GM12874 (cell line): ENCODE measurements around the gene ANGPT4.

Source experiments
- CTCF ChIP-seq: IDR thresholded peaks from 2 replicates; pipeline ENCODE4 v1.5.1; 2011; ENCODE audit warnings: low read depth, mild to moderate bottlenecking, control low read depth, low read length, moderate library complexity; ENCODE audit not compliant: insufficient read depth

The ANGPT4 gene

GRCh38 chr20:957544-957943 lies 41.4 kb upstream of the ANGPT4 start:
- no peak for TF ChIP-seq CTCF

- peak; percentile 94 for TF ChIP-seq CTCF
Observed at GRCh38 chr20:956330-956951, 40.3 kb upstream of the ANGPT4 start.

GRCh38 chr20:955656-956055 lies 39.5 kb upstream of the ANGPT4 start:
- no peak for TF ChIP-seq CTCF

GRCh38 chr20:955111-955510 lies 39.0 kb upstream of the ANGPT4 start:
- no peak for TF ChIP-seq CTCF

GRCh38 chr20:953742-954141 lies 37.6 kb upstream of the ANGPT4 start:
- TF ChIP-seq CTCF: no peak

GRCh38 chr20:952196-952795 lies 36.2 kb upstream of the ANGPT4 start:
- no peak for TF ChIP-seq CTCF

GRCh38 chr20:951384-952169 lies 35.4 kb upstream of the ANGPT4 start:
- TF ChIP-seq CTCF: no peak
